HG03135 (cell line): ENCODE results near the gene GTF2F2.

ENCODE experiments used
- ATAC-seq: cut with Tn5 transposase; IDR thresholded peaks from one replicate; pipeline ENCODE4 v1.9.1; 2021; ENCODE audit warnings: mild to moderate bottlenecking, moderate library complexity; ENCODE audit not compliant: unreplicated experiment

Gene GTF2F2

DNA sequence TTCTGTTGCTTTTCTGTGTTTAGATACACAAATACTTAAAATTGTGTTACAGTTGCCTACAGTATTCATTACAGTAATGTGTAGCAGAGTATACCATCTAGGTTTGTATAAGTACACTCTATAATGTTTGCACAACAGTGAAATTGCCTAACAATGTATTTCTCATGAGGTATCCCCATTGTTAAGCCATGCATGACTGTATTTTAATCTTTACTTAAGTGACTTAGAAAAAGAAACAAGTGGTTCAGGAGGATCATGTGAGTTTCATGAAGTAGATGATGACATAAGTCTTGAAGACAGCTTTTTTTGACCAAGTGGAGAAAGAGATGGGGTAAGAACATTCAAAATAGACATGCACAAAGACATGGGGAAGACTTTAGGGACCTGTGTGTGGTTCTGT, 88.9 kb downstream of the GTF2F2 start:
- no peak for ATAC-seq

DNA sequence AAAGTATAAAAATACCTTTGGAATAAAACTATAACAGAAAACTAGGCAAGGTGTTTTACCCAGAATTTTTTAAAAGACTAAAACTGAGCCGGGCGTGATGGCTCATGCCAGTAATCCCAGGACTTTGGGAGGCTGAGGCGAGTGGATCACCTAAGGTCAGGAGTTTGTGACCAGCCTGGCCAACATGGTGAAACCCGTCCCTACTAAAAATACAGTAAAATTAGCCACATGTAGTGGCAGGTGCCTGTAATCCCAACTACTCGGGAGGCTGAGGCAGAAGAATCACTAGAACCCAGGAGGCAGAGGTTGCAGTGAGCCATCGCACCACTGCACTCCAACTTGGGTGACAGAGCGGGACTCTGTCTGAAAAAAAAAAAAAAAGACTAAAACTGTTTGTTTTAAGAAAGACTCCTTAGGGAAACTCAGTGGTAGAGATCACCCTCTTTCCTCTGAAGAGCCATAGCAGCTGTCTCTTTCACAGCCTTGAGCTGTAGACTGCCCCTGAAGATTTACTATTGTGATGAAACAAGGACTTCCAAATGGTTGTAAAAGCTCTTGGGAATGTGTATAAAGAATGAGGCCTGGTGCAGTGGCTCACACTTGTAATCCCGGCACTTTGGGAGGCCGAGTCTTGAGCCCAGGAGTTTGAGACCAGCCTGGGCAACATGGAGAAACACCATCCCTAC, 95.2 kb downstream of the GTF2F2 start:
- ATAC-seq = no peak

DNA sequence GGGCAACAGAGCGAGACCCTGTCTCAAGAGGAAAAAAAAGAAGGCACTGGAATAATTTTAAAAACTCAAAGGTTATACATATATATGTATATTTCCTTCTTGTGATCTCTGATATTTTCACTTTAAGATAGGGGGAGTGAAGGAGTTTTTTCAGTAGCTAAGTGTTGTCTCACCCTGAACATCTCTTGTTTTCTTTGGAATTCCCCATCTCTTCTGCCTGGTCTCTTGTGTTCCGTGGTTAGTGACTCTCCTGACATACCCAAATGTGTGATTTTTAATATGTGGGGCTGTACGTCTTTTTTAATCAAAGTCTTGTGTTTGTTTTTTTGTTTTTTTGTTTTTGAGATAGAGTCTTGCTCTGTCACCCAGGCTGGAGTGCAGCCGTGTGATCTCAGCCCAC, 95.9 kb downstream of the GTF2F2 start:
- no peak for ATAC-seq

DNA sequence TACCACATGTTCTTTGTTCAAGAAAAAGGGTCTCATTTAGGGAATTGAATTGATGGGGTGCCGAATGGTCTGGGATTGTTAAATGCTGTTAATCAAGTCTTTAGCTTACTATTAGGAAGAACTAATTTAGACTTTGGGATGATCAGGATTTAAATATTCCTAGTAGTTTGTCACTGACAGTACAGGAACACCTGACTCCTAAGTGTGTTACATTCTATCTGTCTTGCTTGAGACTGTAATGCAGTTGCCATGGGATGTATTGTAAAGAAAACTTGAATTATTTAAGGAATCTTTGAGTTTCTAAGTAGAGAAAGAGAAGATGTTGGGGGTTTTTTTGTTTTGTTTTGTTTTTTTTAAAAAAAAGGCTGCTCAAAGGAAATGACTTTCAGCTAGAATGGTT, 98.4 kb downstream of the GTF2F2 start:
- ATAC-seq = no peak

GRCh38 chr13:45219123-45219891, 99.0 kb downstream of the GTF2F2 start:
- ATAC-seq = no peak

- no peak for ATAC-seq
Observed at GRCh38 chr13:45219938-45220375, 99.6 kb downstream of the GTF2F2 start.

- no peak for ATAC-seq
Observed at GRCh38 chr13:45220403-45220802, 100.1 kb downstream of the GTF2F2 start.

- no peak for ATAC-seq
Observed at GRCh38 chr13:45222516-45222915, 102.2 kb downstream of the GTF2F2 start.

GRCh38 chr13:45222919-45223318, 102.6 kb downstream of the GTF2F2 start:
- ATAC-seq = no peak

- ATAC-seq = no peak
Observed at GRCh38 chr13:45224176-45224575, 103.9 kb downstream of the GTF2F2 start.

GRCh38 chr13:45225370-45225769, 105.1 kb downstream of the GTF2F2 start:
- ATAC-seq = no peak

GRCh38 chr13:45226024-45226423, 105.7 kb downstream of the GTF2F2 start:
- ATAC-seq = no peak

GRCh38 chr13:45228002-45228401, 107.7 kb downstream of the GTF2F2 start:
- ATAC-seq = no peak

- ATAC-seq = no peak
Observed at GRCh38 chr13:45229172-45229571, 108.9 kb downstream of the GTF2F2 start.

DNA sequence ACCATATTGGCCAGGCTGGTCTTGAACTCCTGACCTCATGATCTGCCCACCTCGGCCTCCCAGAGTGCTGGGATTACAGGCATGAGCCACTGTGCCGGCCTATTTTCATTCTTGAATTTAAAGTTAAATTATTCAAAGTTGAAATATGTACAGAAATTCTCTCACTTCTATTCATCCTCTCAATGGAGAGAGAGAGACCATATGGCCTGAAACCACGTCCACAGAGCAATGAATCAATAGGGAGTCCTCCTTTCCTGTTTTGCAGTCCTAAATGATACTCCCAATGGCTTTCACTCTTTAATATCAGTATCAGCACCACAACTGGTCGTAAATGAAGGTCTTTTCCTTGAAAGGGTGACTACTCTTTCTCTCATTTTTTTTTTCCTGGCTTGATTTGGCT, 111.0 kb downstream of the GTF2F2 start:
- ATAC-seq = no peak

- no peak for ATAC-seq
Observed at GRCh38 chr13:45231722-45232121, 111.4 kb downstream of the GTF2F2 start.

GRCh38 chr13:45232591-45232990, 112.3 kb downstream of the GTF2F2 start:
- no peak for ATAC-seq

DNA sequence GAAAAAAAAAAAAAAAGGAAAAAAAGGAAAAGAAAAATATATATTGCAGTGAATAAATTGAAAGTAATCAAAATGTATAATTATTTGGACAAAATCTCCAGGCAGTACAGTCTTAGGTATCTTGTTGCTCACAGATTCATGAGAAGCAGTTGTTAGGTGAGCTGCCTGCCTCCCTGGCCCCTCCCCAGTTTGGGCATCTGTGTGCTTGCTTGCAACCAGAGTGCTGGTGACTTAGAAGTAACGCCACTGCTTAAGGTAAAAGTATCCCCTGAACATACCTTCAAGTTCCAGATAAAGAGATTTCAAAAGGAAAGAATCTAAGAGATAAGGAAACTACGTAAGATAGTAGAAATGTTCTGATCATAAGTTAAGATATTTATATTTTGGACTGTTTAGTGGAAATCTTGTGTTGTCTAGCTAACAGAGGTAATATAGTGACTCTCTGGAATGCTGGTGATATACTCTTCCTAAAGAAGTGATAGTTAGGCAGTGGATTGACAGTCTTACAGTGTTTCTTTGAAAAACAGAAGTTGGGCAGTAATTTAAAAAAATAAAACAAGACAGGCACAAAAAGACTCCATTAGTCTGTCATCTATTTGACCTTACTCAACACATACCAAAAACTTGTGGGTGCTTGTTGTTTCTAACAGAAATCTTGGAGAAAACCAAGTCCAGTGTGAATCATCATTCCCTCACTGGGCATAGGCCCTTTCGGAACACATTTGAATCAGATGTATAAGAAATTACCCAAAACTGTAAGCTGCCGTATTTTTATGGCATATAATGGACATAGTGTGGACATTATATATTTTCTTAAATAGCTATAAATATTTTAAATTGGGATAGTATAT, 118.9 kb downstream of the GTF2F2 start:
- no peak for ATAC-seq

DNA sequence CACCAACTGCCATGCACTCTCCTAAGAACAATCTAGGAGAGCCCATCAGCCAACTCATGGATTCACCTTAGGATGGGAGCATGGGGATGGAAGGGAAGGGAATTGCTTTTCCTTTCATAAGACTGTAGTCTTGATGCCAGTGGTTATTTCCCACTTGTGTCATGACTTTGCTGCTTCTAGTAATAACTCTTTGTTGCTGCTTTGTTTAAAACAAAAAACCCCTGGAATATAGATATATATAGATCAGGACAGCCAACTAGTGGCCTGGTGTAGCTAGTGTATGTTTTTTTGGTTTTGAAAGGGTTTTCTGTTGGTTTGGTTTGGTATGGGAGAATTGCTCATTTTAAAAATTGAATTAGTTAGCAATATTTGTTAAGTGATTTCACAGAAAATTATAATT, 119.8 kb downstream of the GTF2F2 start:
- ATAC-seq = no peak

- no peak for ATAC-seq
Observed at GRCh38 chr13:45242070-45242469, 121.8 kb downstream of the GTF2F2 start.

DNA sequence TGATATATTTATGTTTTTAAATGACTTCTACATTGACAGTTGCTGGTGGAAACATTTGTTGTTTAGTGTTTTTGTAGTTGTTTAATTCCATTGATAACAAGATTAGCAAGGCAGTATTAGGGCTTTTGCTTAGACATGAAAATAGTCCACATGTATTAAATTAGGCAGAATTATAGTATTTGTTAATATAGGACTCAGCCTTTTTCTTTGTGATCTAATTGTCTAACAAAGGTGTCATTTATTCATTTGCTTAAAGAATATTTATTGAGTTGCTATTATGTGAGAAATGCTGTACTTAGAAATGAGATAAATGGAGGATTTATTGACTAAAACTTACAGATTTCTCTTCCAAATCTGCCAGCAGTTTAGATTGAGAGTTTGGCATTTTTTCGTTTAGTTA, 122.2 kb downstream of the GTF2F2 start:
- no peak for ATAC-seq

DNA sequence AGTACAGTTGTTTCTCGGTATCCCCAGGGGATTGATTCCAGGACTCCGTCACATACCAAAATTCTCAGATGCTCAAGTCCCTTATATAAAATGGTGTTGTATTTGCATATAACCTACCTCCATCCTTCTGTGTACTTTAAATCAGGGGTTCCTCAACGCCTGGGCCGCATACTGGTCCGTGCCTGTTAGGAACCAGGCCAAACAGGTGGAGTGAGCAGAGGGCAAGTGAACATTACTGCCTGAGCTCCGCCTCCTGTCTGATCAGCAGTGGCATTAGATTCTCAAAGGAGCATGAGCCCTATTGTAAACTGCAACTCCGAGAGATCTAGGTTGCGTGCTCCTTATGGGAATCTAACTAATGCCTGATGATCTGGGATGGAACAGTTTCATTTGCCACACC, 122.8 kb downstream of the GTF2F2 start:
- ATAC-seq = no peak
